H1 (cell line): ENCODE data around the gene OTUD1. TPM values are rescaled to one million over a fixed set of nuclear protein-coding genes. Genes with fewer than 3 reads are reported as not detected.

Experiments used
- CTCF ChIA-PET: fragments of 300-600 bp; sonication (Branson Sonifier 250); formaldehyde crosslinking; loops from one replicate; lab custom pipeline; 2021; ENCODE audit not compliant: partially characterized antibody; lab: Charles Lee
- POLR2A ChIA-PET: fragments of 300-600 bp; sonication (Branson Sonifier 250); formaldehyde crosslinking; loops from one replicate; lab custom pipeline; 2021; ENCODE audit warnings: inconsistent platforms; ENCODE audit not compliant: partially characterized antibody; lab: Charles Lee
- DNase-seq, 2 experiments: peaks; one replicate each; pipeline versions ENCODE4 v3.0.0 to v3.0.0-alpha.2; 2010 to 2022; ENCODE audit warnings: low spot score in 2 of 2, low read depth in 1 of 2, mixed read lengths in 1 of 2
- FAIRE-seq: peaks from 2 replicates; lab custom pipeline; 2011; peaks lifted over from hg19 to GRCh38; lab: Jason Lieb, UNC
- H2AFZ ChIP-seq: 2 replicates; pipeline ENCODE4 v1.8.1; 2012; ENCODE audit warnings: low read length, inconsistent platforms
- H2AK5ac ChIP-seq: 2 replicates; pipeline ENCODE4 v1.6.1; 2013; ENCODE audit warnings: low read depth, low read length
- H2BK120ac ChIP-seq: replicated peaks from 2 replicates; pipeline ENCODE3; 2013; ENCODE audit warnings: low read depth, low read length, inconsistent platforms
- H2BK12ac ChIP-seq: 2 replicates; pipeline ENCODE4 v1.6.1; 2013; ENCODE audit warnings: low read depth, low read length
- H2BK15ac ChIP-seq: 2 replicates; pipeline ENCODE4 v1.6.1; 2013; ENCODE audit warnings: low read length
- H2BK20ac ChIP-seq: 2 replicates; pipeline ENCODE4 v1.6.1; 2013; ENCODE audit warnings: low read length
- H2BK5ac ChIP-seq: 2 replicates; pipeline ENCODE4 v1.6.1; 2013; ENCODE audit warnings: low read depth, low read length
- H3K14ac ChIP-seq: 2 replicates; pipeline ENCODE4 v1.6.1; 2013; ENCODE audit warnings: inconsistent platforms; ENCODE audit not compliant: insufficient read length
- H3K18ac ChIP-seq: 2 replicates; pipeline ENCODE4 v1.6.1; 2013; ENCODE audit warnings: low read length; ENCODE audit errors: extremely low read depth
- H3K23ac ChIP-seq: 2 replicates; pipeline ENCODE4 v1.6.1; 2013; ENCODE audit warnings: inconsistent platforms; ENCODE audit not compliant: insufficient read length
- H3K23me2 ChIP-seq: 2 replicates; pipeline ENCODE4 v1.6.1; 2013; ENCODE audit warnings: low read depth, low read length
- H3K27ac ChIP-seq: 2 replicates; pipeline ENCODE4 v1.6.1; 2011; ENCODE audit warnings: low read depth, low read length, inconsistent platforms
- H3K27me3 ChIP-seq, 4 experiments: replicated peaks in 1 of 4; 1 replicate in 1 of 4; 2 replicates in 3 of 4; pipeline versions ENCODE4 v1.6.1 to v1.8.1; 2011 to 2013; ENCODE audit warnings: low read length in 3 of 4, mild to moderate bottlenecking in 3 of 4, inconsistent platforms in 2 of 4, mixed read lengths in 2 of 4, moderate library complexity in 1 of 4; ENCODE audit not compliant: control insufficient read depth in 3 of 4, insufficient read depth in 3 of 4; ENCODE audit errors: extremely low read depth in 1 of 4
- H3K36me3 ChIP-seq, 4 experiments: 2 replicates each; pipeline versions ENCODE4 v1.6.1 to v1.8.1; 2011 to 2013; ENCODE audit warnings: mild to moderate bottlenecking in 4 of 4, low read length in 3 of 4, moderate library complexity in 2 of 4, control low read depth in 1 of 4, inconsistent platforms in 1 of 4; ENCODE audit not compliant: insufficient read depth in 4 of 4, control insufficient read depth in 2 of 4
- H3K4ac ChIP-seq: replicated peaks from 2 replicates; pipeline ENCODE3; 2013; ENCODE audit warnings: low read length, low read depth, mixed read lengths, inconsistent platforms; ENCODE audit not compliant: insufficient read length
- H3K4me1 ChIP-seq, 4 experiments: replicated peaks in 1 of 4; 1 replicate in 1 of 4; 2 replicates in 3 of 4; pipeline versions ENCODE4 v1.6.1 to v1.8.1; 2011 to 2013; ENCODE audit warnings: low read length in 3 of 4, inconsistent platforms in 2 of 4, mixed read lengths in 1 of 4; ENCODE audit not compliant: insufficient read depth in 4 of 4, control insufficient read depth in 3 of 4
- H3K4me2 ChIP-seq, 2 experiments: 2 replicates each; pipeline versions ENCODE4 v1.6.1 to v1.8.1; 2011 to 2013; ENCODE audit warnings: low read depth in 2 of 2, low read length in 2 of 2, control low read depth in 1 of 2, inconsistent platforms in 1 of 2, mild to moderate bottlenecking in 1 of 2; ENCODE audit not compliant: insufficient read depth in 1 of 2
- H3K4me3 ChIP-seq, 4 experiments: fragments of 200-600, 300-600 bp in 1 of 4; sonication (generic), shearing (Covaris generic), sonication (Bioruptor Twin) in 1 of 4; 2 replicates each; pipeline versions ENCODE4 v1.5.1 to v1.8.1; 2011 to 2016; ENCODE audit warnings: low read length in 4 of 4, low read depth in 3 of 4, control low read depth in 2 of 4, inconsistent platforms in 2 of 4, mild to moderate bottlenecking in 2 of 4, mixed read lengths in 1 of 4, moderate library complexity in 1 of 4; ENCODE audit not compliant: insufficient read depth in 2 of 4; ENCODE audit errors: extremely low read depth in 1 of 4
- H3K56ac ChIP-seq: replicated peaks from 2 replicates; pipeline ENCODE3; 2013; ENCODE audit warnings: low read depth, mild to moderate bottlenecking, mixed read lengths, low read length, inconsistent platforms; ENCODE audit not compliant: insufficient read length
- H3K79me1 ChIP-seq: 2 replicates; pipeline ENCODE4 v1.6.1; 2013; ENCODE audit warnings: low read depth, low read length, control low read depth
- H3K79me2 ChIP-seq, 2 experiments: 2 replicates each; pipeline versions ENCODE4 v1.6.1 to v1.8.1; 2012 to 2013; ENCODE audit warnings: low read length in 2 of 2, mild to moderate bottlenecking in 2 of 2, inconsistent platforms in 1 of 2; ENCODE audit not compliant: insufficient read depth in 2 of 2, control insufficient read depth in 1 of 2
- H3K9ac ChIP-seq, 4 experiments: replicated peaks in 1 of 4; 1 replicate in 1 of 4; 2 replicates in 3 of 4; pipeline versions ENCODE4 v1.6.1 to v1.8.1; 2011 to 2013; ENCODE audit warnings: low read depth in 3 of 4, low read length in 3 of 4, control low read depth in 2 of 4, mild to moderate bottlenecking in 2 of 4, moderate library complexity in 2 of 4, inconsistent platforms in 1 of 4; ENCODE audit errors: extremely low read depth in 1 of 4
- H3K9me3 ChIP-seq, 2 experiments: 2 replicates each; pipeline versions ENCODE4 v1.6.1 to v1.8.1; 2012 to 2013; ENCODE audit warnings: mild to moderate bottlenecking in 2 of 2, moderate library complexity in 2 of 2, control low read depth in 1 of 2, inconsistent platforms in 1 of 2, low read depth in 1 of 2, low read length in 1 of 2, mixed read lengths in 1 of 2; ENCODE audit not compliant: insufficient read depth in 2 of 2
- H4K20me1 ChIP-seq, 2 experiments: replicated peaks in 1 of 2; 2 replicates each; pipeline versions ENCODE3 to v1.8.1; 2011 to 2013; ENCODE audit warnings: inconsistent platforms in 2 of 2, low read length in 2 of 2, mild to moderate bottlenecking in 1 of 2; ENCODE audit not compliant: insufficient read depth in 2 of 2, control insufficient read depth in 1 of 2
- H4K5ac ChIP-seq: 2 replicates; pipeline ENCODE4 v1.6.1; 2013; ENCODE audit warnings: low read length, low read depth, mixed read lengths, inconsistent platforms; ENCODE audit not compliant: insufficient read length
- H4K8ac ChIP-seq: 2 replicates; pipeline ENCODE4 v1.8.0; 2013; ENCODE audit warnings: mild to moderate bottlenecking, moderate library complexity, low read length, inconsistent platforms; ENCODE audit not compliant: insufficient read depth; ENCODE audit errors: extremely low read depth
- H4K91ac ChIP-seq: replicated peaks from 2 replicates; pipeline ENCODE3; 2013; ENCODE audit warnings: low read length, mixed read lengths, inconsistent platforms; ENCODE audit not compliant: insufficient read length
- CBX5 ChIP-seq: fragments of 300-800, 300-1000 bp; sonication (generic); IDR thresholded peaks from 2 replicates; pipeline ENCODE4 v1.7.1; 2016; ENCODE audit warnings: antibody characterized with exemption, low read length, low read depth
- CHD1 ChIP-seq: IDR thresholded peaks from 2 replicates; pipeline ENCODE4 v1.6.1; 2012; ENCODE audit warnings: low read depth, low read length, improper control_type of control experiment
- PHF8 ChIP-seq: fragments of 200-600 bp; sonication (generic); conservative IDR thresholded peaks from 2 replicates; pipeline ENCODE4 v1.7.1; 2012; ENCODE audit warnings: low read depth, mild to moderate bottlenecking, inconsistent platforms, low read length, moderate library complexity
- RBBP5 ChIP-seq: IDR thresholded peaks from 2 replicates; pipeline ENCODE4 v1.7.1; 2012; ENCODE audit warnings: low read depth, mild to moderate bottlenecking, inconsistent platforms, low read length, moderate library complexity, borderline replicate concordance
- TBP ChIP-seq: IDR thresholded peaks from 2 replicates; pipeline ENCODE4 v1.6.1; 2011; ENCODE audit warnings: low read depth, low read length, improper control_type of control experiment
- ZNF274 ChIP-seq: IDR thresholded peaks from 2 replicates; pipeline ENCODE4 v1.7.0; 2012; ENCODE audit warnings: low read length, borderline replicate concordance; ENCODE audit errors: extremely low read depth
- WGBS, 2 experiments: shearing (Covaris generic) in 1 of 2; methylation state at CpG; one replicate each; pipeline versions ENCODE4 v1.1.6 to v1.1.7; 2013 to 2015; ENCODE audit warnings: low lambda C conversion rate in 2 of 2, mixed read lengths in 2 of 2, inconsistent platforms in 1 of 2, low coverage in 1 of 2, missing lambda C conversion rate in 1 of 2; ENCODE audit not compliant: insufficient replicate concordance in 2 of 2, insufficient coverage in 1 of 2, insufficient read length in 1 of 2; ENCODE audit errors: extremely low coverage in 1 of 2, missing lambda C conversion rate in 1 of 2; 5-methylcytosine and 5-hydroxymethylcytosine counted together
- polyA plus RNA-seq, 7 experiments: library from polyadenylated mRNA; depleted of rRNA in 3 of 7; stranded (reverse) in 5 of 7; unstranded in 2 of 7; fragments of >200 nt in 5 of 7; fragments of 200-250 nt in 2 of 7; gene quantifications; 1 replicate in 5 of 7; 2 replicates in 1 of 7; 4 replicates in 1 of 7; pipeline versions ENCODE4 v1.2.1 to v1.2.3, GENCODE V29; 2011 to 2013; ENCODE audit warnings: missing spikeins in 2 of 7, mixed read lengths in 2 of 7
- total RNA-seq: library from RNA; stranded (reverse); fragmentation: NEBNext Ultra II Directional; extraction: Animal tissue kit (Norgen Biotek cat#: 25700); gene quantifications from 2 replicates; pipeline ENCODE4 v1.2.1, GENCODE V29; 2021

The OTUD1 gene
- total and polyA plus RNA-seq, 2 of the 8 experiments (the other 6 are each of a cell fraction or from before 2014, with no cell fraction given) = 1.3 to 7.1 TPM

GRCh38 chr10:23467012-23467411, 28.1 kb downstream of the OTUD1 start:
- no peak overlapping the region for H2AK5ac ChIP-seq
- no peaks in the 10 kb centered on the region for H4K20me1 ChIP-seq
- no peaks in the 10 kb centered on the region for H3K79me1 ChIP-seq
- H3K79me2 ChIP-seq = no peaks in the 10 kb centered on the region
- no peak overlapping the region for H4K8ac ChIP-seq
- H2AFZ ChIP-seq = no peak overlapping the region
- TF ChIP-seq PHF8 (no peak), CBX5 (no peak), RBBP5 (no peak), ZNF274 (no peak), TBP (no peak), CHD1 (no peak)
- TF ChIP-seq, all 59 proteins: peak for 0
- H2BK120ac ChIP-seq = no peak overlapping the region
- no peaks in the 10 kb centered on the region for H3K23me2 ChIP-seq
- CTCF ChIA-PET = no interaction called here
- H3K18ac ChIP-seq = no peak overlapping the region
- FAIRE-seq = no peak
- no peak overlapping the region for H2BK20ac ChIP-seq
- POLR2A ChIA-PET = no interaction called here
- no peak overlapping the region for H2BK15ac ChIP-seq
- H3K14ac ChIP-seq = no peak overlapping the region
- H3K36me3 ChIP-seq = no peaks in the 10 kb centered on the region
- H3K56ac ChIP-seq = no peak overlapping the region
- no peak overlapping the region for H3K4me2 ChIP-seq
- no peak overlapping the region for H2BK5ac ChIP-seq
- 71% methylated on average over 4 of the region's 4 CpGs; no CpG with 5 or more reads in 1 of the 2 experiments for WGBS, 2 experiments
- DNase-seq = no peak
- peaks cover 1 to 5% (median 3%) of the 10 kb centered on the region in 4 experiments; a peak in 6 of 7 replicates for H3K4me1 ChIP-seq
- H3K27me3 ChIP-seq = no peaks in the 10 kb centered on the region
- H4K5ac ChIP-seq = no peak overlapping the region
- H3K4ac ChIP-seq = no peak overlapping the region
- H4K91ac ChIP-seq = no peak overlapping the region
- no peak overlapping the region for H2BK12ac ChIP-seq
- H3K4me3 ChIP-seq = no peak overlapping the region
- no peak overlapping the region for H3K9ac ChIP-seq
- H3K9me3 ChIP-seq = no peaks in the 10 kb centered on the region
- no peak overlapping the region for H3K23ac ChIP-seq
- no peak overlapping the region for H3K27ac ChIP-seq
